OCI-LY3 (cell line): ENCODE data around the gene COL8A2.

Experiments
- H2AFZ ChIP-seq: fragments of 200-600, 300-600 bp; shearing (Covaris generic); 2 replicates; pipeline ENCODE4 v1.6.0; 2014; ENCODE audit warnings: antibody characterized with exemption, low read depth, low read length
- H3K27ac ChIP-seq: fragments of 200-600, 300-600 bp; sonication (generic); 2 replicates; pipeline ENCODE4 v1.5.1; 2014; ENCODE audit warnings: mild to moderate bottlenecking, low read length, moderate library complexity, mixed read lengths
- H3K27me3 ChIP-seq: fragments of 200-600, 300-600 bp; sonication (generic); 2 replicates; pipeline ENCODE4 v1.6.1; 2014; ENCODE audit warnings: low read depth, low read length, mixed read lengths
- H3K36me3 ChIP-seq: fragments of 200-600, 300-600 bp; sonication (generic); replicated peaks from 2 replicates; pipeline ENCODE3; 2014; ENCODE audit warnings: low read depth, low read length, mixed read lengths
- H3K4me1 ChIP-seq: fragments of 300-600, 200-600 bp; sonication (generic); 2 replicates; pipeline ENCODE4 v1.6.1; 2014; ENCODE audit warnings: low read length, mixed read lengths
- H3K4me2 ChIP-seq: fragments of 200-600, 300-600 bp; sonication (generic); 2 replicates; pipeline ENCODE4 v1.6.1; 2014; ENCODE audit warnings: low read length, mixed read lengths
- H3K4me3 ChIP-seq: fragments of 300-600, 200-600 bp; sonication (generic); 2 replicates; pipeline ENCODE4 v1.5.1; 2014; ENCODE audit warnings: antibody characterized with exemption, mild to moderate bottlenecking, low read length, moderate library complexity
- H3K79me2 ChIP-seq: fragments of 300-600, 200-600 bp; shearing (Covaris generic); 2 replicates; pipeline ENCODE4 v1.6.1; 2014; ENCODE audit warnings: mild to moderate bottlenecking, low read length, mixed read lengths
- H3K9ac ChIP-seq: fragments of 300-600, 200-600 bp; shearing (Covaris generic); 2 replicates; pipeline ENCODE4 v1.6.0; 2014; ENCODE audit warnings: mild to moderate bottlenecking, low read length, moderate library complexity
- H3K9me3 ChIP-seq: fragments of 200-600, 300-600 bp; shearing (Covaris generic); 2 replicates; pipeline ENCODE4 v1.6.1; 2014; ENCODE audit warnings: low read length, mixed read lengths; ENCODE audit not compliant: insufficient read depth
- H4K20me1 ChIP-seq: fragments of 200-600, 300-600 bp; sonication (generic); 2 replicates; pipeline ENCODE4 v1.6.1; 2016; ENCODE audit warnings: low read length, mixed read lengths; ENCODE audit not compliant: insufficient read depth
- CTCF ChIP-seq: fragments of 200-600, 300-600 bp; sonication (generic); IDR thresholded peaks from 2 replicates; pipeline ENCODE4 v1.5.1; 2014; ENCODE audit warnings: antibody characterized with exemption, low read length, low read depth
- EZH2phosphoT487 ChIP-seq: fragments of 200-600 bp; shearing (Covaris generic); IDR thresholded peaks from 2 replicates; pipeline ENCODE4 v1.6.1; 2018; ENCODE audit warnings: antibody characterized with exemption, mixed run types, low read depth

COL8A2 gene

GRCh38 chr1:36165145-36165544 lies 40.1 kb upstream of the COL8A2 start:
- H2AFZ ChIP-seq, result no peak overlapping the region
- H3K27ac ChIP-seq, result no peak overlapping the region
- H3K36me3 ChIP-seq, result no peaks in the 10 kb centered on the region
- H3K4me1 ChIP-seq, result peaks cover 33% of the 10 kb centered on the region
- H3K9ac ChIP-seq, result no peak overlapping the region
- no peaks in the 10 kb centered on the region for H3K27me3 ChIP-seq
- H3K4me3 ChIP-seq, result no peak overlapping the region
- TF ChIP-seq CTCF, result no peak
- H4K20me1 ChIP-seq, result peaks cover 15% of the 10 kb centered on the region
- peaks cover 87% of the 10 kb centered on the region for H3K79me2 ChIP-seq
- H3K9me3 ChIP-seq, result no peaks in the 10 kb centered on the region
- H3K4me2 ChIP-seq, result no peak overlapping the region

GRCh38 chr1:36164361-36164760 lies 39.3 kb upstream of the COL8A2 start:
- no peaks in the 10 kb centered on the region for H3K27me3 ChIP-seq
- no peaks in the 10 kb centered on the region for H3K9me3 ChIP-seq
- peaks cover 15% of the 10 kb centered on the region for H4K20me1 ChIP-seq
- no peaks in the 10 kb centered on the region for H3K36me3 ChIP-seq
- H3K4me2 ChIP-seq, result no peak overlapping the region
- no peak overlapping the region for H3K9ac ChIP-seq
- H2AFZ ChIP-seq, result no peak overlapping the region
- TF ChIP-seq EZH2phosphoT487 (no peak), CTCF (no peak)
- H3K27ac ChIP-seq, result no peak overlapping the region
- H3K79me2 ChIP-seq, result peaks cover 91% of the 10 kb centered on the region
- H3K4me1 ChIP-seq, result peaks cover 40% of the 10 kb centered on the region
- H3K4me3 ChIP-seq, result no peak overlapping the region

DNA sequence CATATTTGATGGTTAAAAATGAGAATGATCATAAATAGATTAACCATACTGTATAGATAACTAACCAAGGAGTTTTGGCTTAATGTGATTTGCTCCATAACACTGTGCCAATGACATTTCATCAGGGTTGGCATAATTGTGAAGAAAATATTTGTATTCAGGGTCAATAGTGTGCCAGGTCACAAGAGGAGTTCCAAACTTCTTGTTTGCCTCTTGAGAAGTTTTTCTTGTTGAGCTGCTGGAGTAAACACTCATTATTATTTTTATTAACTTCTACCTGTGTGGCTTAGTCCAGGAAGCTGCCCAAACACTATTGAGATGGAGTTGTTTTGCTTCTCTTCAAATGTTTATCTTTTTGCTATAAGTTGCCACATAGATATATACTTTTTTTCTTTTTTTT lies 38.4 kb upstream of the COL8A2 start:
- Histone ChIP-seq H3K4me2 (no peak overlapping the region), H3K27me3 (no peaks in the 10 kb centered on the region), H3K36me3 (peaks cover 2% of the 10 kb centered on the region), H3K4me3 (no peak overlapping the region), H3K4me1 (peaks cover 42% of the 10 kb centered on the region), H3K79me2 (peaks cover 95% of the 10 kb centered on the region), H3K27ac (no peak overlapping the region), H2AFZ (no peak overlapping the region), H3K9ac (no peak overlapping the region), H3K9me3 (no peaks in the 10 kb centered on the region), H4K20me1 (peaks cover 15% of the 10 kb centered on the region)
- TF ChIP-seq CTCF (no peak), EZH2phosphoT487 (no peak)

GRCh38 chr1:36162680-36163239 lies 37.7 kb upstream of the COL8A2 start:
- H3K4me1 ChIP-seq, result peaks cover 43% of the 10 kb centered on the region
- no peak for TF ChIP-seq EZH2phosphoT487
- TF ChIP-seq CTCF, result no peak
- peaks cover 96% of the 10 kb centered on the region for H3K79me2 ChIP-seq
- peaks cover 16% of the 10 kb centered on the region for H4K20me1 ChIP-seq
- no peak overlapping the region for H2AFZ ChIP-seq
- H3K4me2 ChIP-seq, result no peak overlapping the region
- H3K9ac ChIP-seq, result no peak overlapping the region
- no peaks in the 10 kb centered on the region for H3K27me3 ChIP-seq
- H3K9me3 ChIP-seq, result no peaks in the 10 kb centered on the region
- H3K36me3 ChIP-seq, result peaks cover 2% of the 10 kb centered on the region
- peak overlapping the region; percentile 59; the same call in 1 of the 2 replicates for H3K27ac ChIP-seq
- no peak overlapping the region for H3K4me3 ChIP-seq
